ENCODE data around the gene MED12L.
"Not testable (repeated sequence)": the region's sequence is repeated elsewhere in the genome, so short reads cannot be mapped to it uniquely, and the experiment has no call there.

MED12L gene

GRCh38 chr3:151234825-151235224 is 149.4 kb downstream of the MED12L start:
- no peak for TF ChIP-seq CTCF (IDR thresholded peaks at IDR 0.05; ENCODE audit: poor library complexity, severe bottlenecking)
- no peak overlapping the region for H3K4me3 ChIP-seq (ENCODE audit: severe bottlenecking)
- H3K27ac ChIP-seq (ENCODE audit: poor library complexity, severe bottlenecking) = no peak overlapping the region
- H3K9me3 ChIP-seq (ENCODE audit: severe bottlenecking) = no peaks in the 10 kb centered on the region
- ATAC-seq (ENCODE audit: low read depth) (no peak), DNase-seq (ENCODE audit: low spot score) (no peak)
- H3K36me3 ChIP-seq (ENCODE audit: low read depth) = no peaks in the 10 kb centered on the region
- no peaks in the 10 kb centered on the region for H3K4me1 ChIP-seq (ENCODE audit: insufficient read depth, poor library complexity, severe bottlenecking)
- no peaks in the 10 kb centered on the region for H3K27me3 ChIP-seq (ENCODE audit: insufficient read depth, poor library complexity, severe bottlenecking)

GRCh38 chr3:151236316-151236715 is 150.9 kb downstream of the MED12L start:
- ATAC-seq (ENCODE audit: low read depth) (no peak), DNase-seq (ENCODE audit: low spot score) (no peak)
- no peaks in the 10 kb centered on the region for H3K36me3 ChIP-seq (ENCODE audit: low read depth)
- no peaks in the 10 kb centered on the region for H3K27me3 ChIP-seq (ENCODE audit: insufficient read depth, poor library complexity, severe bottlenecking)
- H3K27ac ChIP-seq (ENCODE audit: poor library complexity, severe bottlenecking) = no peak overlapping the region
- no peak for TF ChIP-seq CTCF (IDR thresholded peaks at IDR 0.05; ENCODE audit: poor library complexity, severe bottlenecking)
- H3K9me3 ChIP-seq (ENCODE audit: severe bottlenecking) = no peaks in the 10 kb centered on the region
- H3K4me3 ChIP-seq (ENCODE audit: severe bottlenecking) = no peak overlapping the region
- no peaks in the 10 kb centered on the region for H3K4me1 ChIP-seq (ENCODE audit: insufficient read depth, poor library complexity, severe bottlenecking)

- Histone ChIP-seq H3K27me3 (ENCODE audit: insufficient read depth, poor library complexity, severe bottlenecking) (no peaks in the 10 kb centered on the region), H3K36me3 (ENCODE audit: low read depth) (no peaks in the 10 kb centered on the region), H3K9me3 (ENCODE audit: severe bottlenecking) (no peaks in the 10 kb centered on the region), H3K4me3 (ENCODE audit: severe bottlenecking) (no peak overlapping the region), H3K27ac (ENCODE audit: poor library complexity, severe bottlenecking) (no peak overlapping the region), H3K4me1 (ENCODE audit: insufficient read depth, poor library complexity, severe bottlenecking) (no peaks in the 10 kb centered on the region)
- DNase-seq (ENCODE audit: low spot score) (no peak), ATAC-seq (ENCODE audit: low read depth) (no peak)
- no peak for TF ChIP-seq CTCF (IDR thresholded peaks at IDR 0.05; ENCODE audit: poor library complexity, severe bottlenecking)
These were observed 151.3 kb downstream of the MED12L start for GRCh38 chr3:151236736-151237135.

GRCh38 chr3:151242006-151242405 is 156.5 kb downstream of the MED12L start:
- H3K27me3 ChIP-seq (ENCODE audit: insufficient read depth, poor library complexity, severe bottlenecking); H3K4me3 ChIP-seq (ENCODE audit: severe bottlenecking); H3K4me1 ChIP-seq (ENCODE audit: insufficient read depth, poor library complexity, severe bottlenecking); ATAC-seq (ENCODE audit: low read depth); DNase-seq (ENCODE audit: low spot score); H3K27ac ChIP-seq (ENCODE audit: poor library complexity, severe bottlenecking); H3K9me3 ChIP-seq (ENCODE audit: severe bottlenecking); H3K36me3 ChIP-seq (ENCODE audit: low read depth): not testable (repeated sequence)

GRCh38 chr3:151248772-151249337 is 163.4 kb downstream of the MED12L start:
- H3K4me1 ChIP-seq (ENCODE audit: insufficient read depth, poor library complexity, severe bottlenecking) = no peaks in the 10 kb centered on the region
- no peak for ATAC-seq (ENCODE audit: low read depth)

More at GRCh38 chr3:151248772-151249337, 163.4 kb downstream of the MED12L start:
- H3K4me3 ChIP-seq (ENCODE audit: severe bottlenecking) = no peak overlapping the region
- no peaks in the 10 kb centered on the region for H3K36me3 ChIP-seq (ENCODE audit: low read depth)
- no peak for DNase-seq (ENCODE audit: low spot score)
- TF ChIP-seq CTCF (IDR thresholded peaks at IDR 0.05; ENCODE audit: poor library complexity, severe bottlenecking) = no peak
- no peaks in the 10 kb centered on the region for H3K27me3 ChIP-seq (ENCODE audit: insufficient read depth, poor library complexity, severe bottlenecking)
- no peak overlapping the region for H3K27ac ChIP-seq (ENCODE audit: poor library complexity, severe bottlenecking)
- H3K9me3 ChIP-seq (ENCODE audit: severe bottlenecking) = no peaks in the 10 kb centered on the region
